HEK293 (cell line): ENCODE results near the gene POLR3A.

Experiments used
- CTCF ChIA-PET: fragments of 350-600 bp; formaldehyde crosslinking; extraction: SDS; loops from one replicate; lab custom pipeline; 2021; ENCODE audit warnings: antibody characterized with exemption; lab: Yijun Ruan, JAX
- POLR2A ChIA-PET: fragments of 300-600 bp; formaldehyde crosslinking; extraction: SDS; loops from one replicate; lab custom pipeline; 2020; ENCODE audit warnings: antibody characterized with exemption, inconsistent platforms; lab: Yijun Ruan, JAX
- H3K27ac ChIP-seq: fragments of 200-500 bp; sonication (Bioruptor generic); 2 replicates; pipeline ENCODE4 v1.5.1; 2014; ENCODE audit warnings: low read depth, low read length, control low read depth, inconsistent platforms; ENCODE audit errors: extremely low read depth
- H3K36me3 ChIP-seq, 2 experiments: fragments of 200-500 bp in 1 of 2; sonication (Bioruptor generic) in 1 of 2; 1 replicate in 1 of 2; 2 replicates in 1 of 2; pipeline ENCODE4 v1.5.1; 2014 to 2017; ENCODE audit warnings: inconsistent platforms in 2 of 2, low read length in 2 of 2; ENCODE audit not compliant: control insufficient read depth in 2 of 2, insufficient read depth in 1 of 2
- H3K4me1 ChIP-seq: fragments of 200-500 bp; sonication (Bioruptor generic); 2 replicates; pipeline ENCODE4 v1.5.1; 2014; ENCODE audit warnings: mild to moderate bottlenecking, low read length, inconsistent platforms; ENCODE audit not compliant: control insufficient read depth, insufficient read depth
- H3K4me3 ChIP-seq: 2 replicates; pipeline ENCODE4 v1.5.1; 2011; ENCODE audit warnings: low read depth, mild to moderate bottlenecking, control low read depth, low read length, moderate library complexity
- H3K9me3 ChIP-seq: fragments of 200-500 bp; sonication (Bioruptor generic); 2 replicates; pipeline ENCODE4 v1.5.1; 2014; ENCODE audit warnings: low read depth, low read length, inconsistent platforms; ENCODE audit not compliant: control insufficient read depth, insufficient read depth
- ZNF10 ChIP-seq: fragments of 450-650 bp; formaldehyde crosslinking; IDR thresholded peaks from 2 replicates; pipeline ENCODE4 v1.5.1; 2017; ENCODE audit warnings: missing biosample characterization, missing genetic modification characterization
- ZNF121 ChIP-seq: fragments of 450-650 bp; formaldehyde crosslinking; IDR thresholded peaks from 2 replicates; pipeline ENCODE4 v1.5.1; 2016; ENCODE audit warnings: missing biosample characterization, missing genetic modification characterization
- ZNF184 ChIP-seq: fragments of 450-650 bp; IDR thresholded peaks from 2 replicates; pipeline ENCODE4 v1.5.1; 2018; ENCODE audit warnings: missing biosample characterization, mild to moderate bottlenecking, missing genetic modification characterization
- ZNF223 ChIP-seq: fragments of 450-650 bp; formaldehyde crosslinking; IDR thresholded peaks from 2 replicates; pipeline ENCODE4 v1.5.1; 2016; ENCODE audit warnings: missing biosample characterization, missing genetic modification characterization
- ZNF311 ChIP-seq: fragments of 450-650 bp; formaldehyde crosslinking; IDR thresholded peaks from 2 replicates; pipeline ENCODE4 v1.5.1; 2017; ENCODE audit warnings: missing biosample characterization, missing genetic modification characterization, borderline replicate concordance
- ZNF394 ChIP-seq: fragments of 450-650 bp; formaldehyde crosslinking; IDR thresholded peaks from 2 replicates; pipeline ENCODE4 v1.5.1; 2016; ENCODE audit warnings: missing biosample characterization, missing genetic modification characterization, mild to moderate bottlenecking, moderate library complexity, borderline replicate concordance
- ZNF404 ChIP-seq: fragments of 450-650 bp; formaldehyde crosslinking; IDR thresholded peaks from 2 replicates; pipeline ENCODE4 v1.5.1; 2017; ENCODE audit warnings: missing biosample characterization, missing genetic modification characterization
- TF ChIP-seq, protein P1 (sequence below): fragments of 450-650 bp; formaldehyde crosslinking; IDR thresholded peaks from 2 replicates; pipeline ENCODE4 v1.5.1; 2016; ENCODE audit warnings: missing biosample characterization, missing genetic modification characterization
- TF ChIP-seq, protein P2 (sequence below): fragments of 450-650 bp; formaldehyde crosslinking; conservative IDR thresholded peaks from 2 replicates; pipeline ENCODE4 v1.5.1; 2016; ENCODE audit warnings: low read depth, missing biosample characterization, missing genetic modification characterization
- TF ChIP-seq, protein P3 (sequence below): fragments of 450-650 bp; formaldehyde crosslinking; IDR thresholded peaks from 2 replicates; pipeline ENCODE4 v1.5.1; 2016; ENCODE audit warnings: missing biosample characterization, missing genetic modification characterization

POLR3A gene

DNA sequence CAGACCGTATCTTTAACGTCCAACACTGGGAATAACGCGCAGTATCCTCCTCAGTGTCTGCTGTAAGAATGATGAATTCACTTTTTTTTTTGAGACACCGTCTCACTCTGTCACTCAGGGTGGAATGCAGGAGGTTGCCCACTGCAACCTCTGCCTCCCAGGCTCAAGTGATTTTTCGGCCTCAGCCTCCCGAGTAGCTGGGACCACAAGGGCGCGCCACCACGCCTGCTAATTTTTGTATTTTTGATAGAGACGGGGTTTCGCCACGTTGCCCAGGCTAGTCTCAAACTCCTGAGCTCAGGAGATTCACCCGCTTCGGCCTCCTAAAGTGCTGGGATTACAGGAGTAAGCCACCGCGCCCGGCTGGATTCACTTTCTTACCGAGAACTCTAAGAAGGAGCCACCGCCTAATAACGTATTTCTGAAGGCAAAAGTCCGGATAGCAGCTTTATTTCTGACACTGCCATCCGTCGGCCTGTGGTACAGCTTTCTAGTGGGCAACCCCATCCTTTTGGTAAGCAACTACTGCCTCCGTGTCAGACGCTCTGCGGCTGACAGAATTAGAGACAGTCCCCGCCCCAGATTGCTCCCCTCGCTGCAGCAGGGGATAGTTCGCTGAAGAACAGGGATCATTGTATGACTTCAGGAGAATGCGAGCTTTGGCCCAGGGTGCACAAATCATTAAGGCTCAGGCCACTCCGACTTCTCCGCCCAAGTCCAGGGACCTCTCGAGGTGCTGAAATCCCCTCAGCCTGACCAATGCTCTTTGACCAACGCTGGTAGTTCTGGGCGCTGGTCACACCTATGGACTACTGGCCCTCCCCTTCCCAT is 662 bp downstream of the POLR3A start (continued):
- TF ChIP-seq, protein P1, sequence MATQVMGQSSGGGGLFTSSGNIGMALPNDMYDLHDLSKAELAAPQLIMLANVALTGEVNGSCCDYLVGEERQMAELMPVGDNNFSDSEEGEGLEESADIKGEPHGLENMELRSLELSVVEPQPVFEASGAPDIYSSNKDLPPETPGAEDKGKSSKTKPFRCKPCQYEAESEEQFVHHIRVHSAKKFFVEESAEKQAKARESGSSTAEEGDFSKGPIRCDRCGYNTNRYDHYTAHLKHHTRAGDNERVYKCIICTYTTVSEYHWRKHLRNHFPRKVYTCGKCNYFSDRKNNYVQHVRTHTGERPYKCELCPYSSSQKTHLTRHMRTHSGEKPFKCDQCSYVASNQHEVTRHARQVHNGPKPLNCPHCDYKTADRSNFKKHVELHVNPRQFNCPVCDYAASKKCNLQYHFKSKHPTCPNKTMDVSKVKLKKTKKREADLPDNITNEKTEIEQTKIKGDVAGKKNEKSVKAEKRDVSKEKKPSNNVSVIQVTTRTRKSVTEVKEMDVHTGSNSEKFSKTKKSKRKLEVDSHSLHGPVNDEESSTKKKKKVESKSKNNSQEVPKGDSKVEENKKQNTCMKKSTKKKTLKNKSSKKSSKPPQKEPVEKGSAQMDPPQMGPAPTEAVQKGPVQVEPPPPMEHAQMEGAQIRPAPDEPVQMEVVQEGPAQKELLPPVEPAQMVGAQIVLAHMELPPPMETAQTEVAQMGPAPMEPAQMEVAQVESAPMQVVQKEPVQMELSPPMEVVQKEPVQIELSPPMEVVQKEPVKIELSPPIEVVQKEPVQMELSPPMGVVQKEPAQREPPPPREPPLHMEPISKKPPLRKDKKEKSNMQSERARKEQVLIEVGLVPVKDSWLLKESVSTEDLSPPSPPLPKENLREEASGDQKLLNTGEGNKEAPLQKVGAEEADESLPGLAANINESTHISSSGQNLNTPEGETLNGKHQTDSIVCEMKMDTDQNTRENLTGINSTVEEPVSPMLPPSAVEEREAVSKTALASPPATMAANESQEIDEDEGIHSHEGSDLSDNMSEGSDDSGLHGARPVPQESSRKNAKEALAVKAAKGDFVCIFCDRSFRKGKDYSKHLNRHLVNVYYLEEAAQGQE (tag by site-specific recombination) = peak; percentile 66; the same call in 1 of the 2 replicates

DNA sequence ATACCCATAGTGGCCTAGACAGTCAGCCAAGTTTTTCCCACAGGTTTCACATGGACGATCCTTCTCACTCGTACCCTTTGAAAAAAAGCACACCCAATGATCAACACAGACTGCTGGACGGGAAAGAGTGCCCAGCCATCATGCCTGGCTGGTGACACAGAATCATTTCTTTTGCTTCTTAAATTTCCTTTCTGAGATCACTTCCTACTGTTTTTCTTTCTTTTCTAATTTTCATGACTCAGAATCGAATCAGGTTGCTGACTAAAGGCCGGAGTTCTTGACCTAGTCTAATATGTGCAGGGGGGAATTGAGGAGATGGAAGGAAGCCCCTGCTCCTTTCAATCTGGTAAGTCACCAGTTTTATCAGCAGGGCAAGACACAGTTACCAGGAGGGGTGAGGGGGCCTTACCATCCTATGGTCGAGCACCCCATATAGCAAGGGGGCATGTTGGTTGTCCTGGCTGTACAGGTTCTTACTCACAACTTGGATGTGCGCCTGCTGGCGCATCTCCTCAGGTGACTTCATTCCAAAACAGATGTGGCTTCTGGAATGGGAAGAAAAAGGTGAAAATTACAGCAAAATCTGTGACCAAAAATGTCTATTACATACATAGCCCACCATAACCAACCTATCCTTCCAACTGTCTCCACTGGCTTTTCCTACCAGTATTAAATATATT is 3.5 kb downstream of the POLR3A start:
- TF ChIP-seq ZNF223 (tag by site-specific recombination) = no peak
- TF ChIP-seq, protein P2, sequence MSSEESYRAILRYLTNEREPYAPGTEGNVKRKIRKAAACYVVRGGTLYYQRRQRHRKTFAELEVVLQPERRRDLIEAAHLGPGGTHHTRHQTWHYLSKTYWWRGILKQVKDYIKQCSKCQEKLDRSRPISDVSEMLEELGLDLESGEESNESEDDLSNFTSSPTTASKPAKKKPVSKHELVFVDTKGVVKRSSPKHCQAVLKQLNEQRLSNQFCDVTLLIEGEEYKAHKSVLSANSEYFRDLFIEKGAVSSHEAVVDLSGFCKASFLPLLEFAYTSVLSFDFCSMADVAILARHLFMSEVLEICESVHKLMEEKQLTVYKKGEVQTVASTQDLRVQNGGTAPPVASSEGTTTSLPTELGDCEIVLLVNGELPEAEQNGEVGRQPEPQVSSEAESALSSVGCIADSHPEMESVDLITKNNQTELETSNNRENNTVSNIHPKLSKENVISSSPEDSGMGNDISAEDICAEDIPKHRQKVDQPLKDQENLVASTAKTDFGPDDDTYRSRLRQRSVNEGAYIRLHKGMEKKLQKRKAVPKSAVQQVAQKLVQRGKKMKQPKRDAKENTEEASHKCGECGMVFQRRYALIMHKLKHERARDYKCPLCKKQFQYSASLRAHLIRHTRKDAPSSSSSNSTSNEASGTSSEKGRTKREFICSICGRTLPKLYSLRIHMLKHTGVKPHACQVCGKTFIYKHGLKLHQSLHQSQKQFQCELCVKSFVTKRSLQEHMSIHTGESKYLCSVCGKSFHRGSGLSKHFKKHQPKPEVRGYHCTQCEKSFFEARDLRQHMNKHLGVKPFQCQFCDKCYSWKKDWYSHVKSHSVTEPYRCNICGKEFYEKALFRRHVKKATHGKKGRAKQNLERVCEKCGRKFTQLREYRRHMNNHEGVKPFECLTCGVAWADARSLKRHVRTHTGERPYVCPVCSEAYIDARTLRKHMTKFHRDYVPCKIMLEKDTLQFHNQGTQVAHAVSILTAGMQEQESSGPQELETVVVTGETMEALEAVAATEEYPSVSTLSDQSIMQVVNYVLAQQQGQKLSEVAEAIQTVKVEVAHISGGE = no peak
- TF ChIP-seq, protein P3, sequence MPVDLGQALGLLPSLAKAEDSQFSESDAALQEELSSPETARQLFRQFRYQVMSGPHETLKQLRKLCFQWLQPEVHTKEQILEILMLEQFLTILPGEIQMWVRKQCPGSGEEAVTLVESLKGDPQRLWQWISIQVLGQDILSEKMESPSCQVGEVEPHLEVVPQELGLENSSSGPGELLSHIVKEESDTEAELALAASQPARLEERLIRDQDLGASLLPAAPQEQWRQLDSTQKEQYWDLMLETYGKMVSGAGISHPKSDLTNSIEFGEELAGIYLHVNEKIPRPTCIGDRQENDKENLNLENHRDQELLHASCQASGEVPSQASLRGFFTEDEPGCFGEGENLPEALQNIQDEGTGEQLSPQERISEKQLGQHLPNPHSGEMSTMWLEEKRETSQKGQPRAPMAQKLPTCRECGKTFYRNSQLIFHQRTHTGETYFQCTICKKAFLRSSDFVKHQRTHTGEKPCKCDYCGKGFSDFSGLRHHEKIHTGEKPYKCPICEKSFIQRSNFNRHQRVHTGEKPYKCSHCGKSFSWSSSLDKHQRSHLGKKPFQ = no peak
- no peak for TF ChIP-seq ZNF404 (tag by site-specific recombination)
- no peak for TF ChIP-seq ZNF311
- TF ChIP-seq ZNF10 (tag by site-specific recombination) = no peak
- no peak for TF ChIP-seq ZNF184 (tag by site-specific recombination)
- TF ChIP-seq, all 188 proteins: peak for 0
- CTCF ChIA-PET = no interaction called here
- H3K36me3 ChIP-seq = peaks cover 41 to 68% of the 10 kb centered on the region in 2 experiments

DNA sequence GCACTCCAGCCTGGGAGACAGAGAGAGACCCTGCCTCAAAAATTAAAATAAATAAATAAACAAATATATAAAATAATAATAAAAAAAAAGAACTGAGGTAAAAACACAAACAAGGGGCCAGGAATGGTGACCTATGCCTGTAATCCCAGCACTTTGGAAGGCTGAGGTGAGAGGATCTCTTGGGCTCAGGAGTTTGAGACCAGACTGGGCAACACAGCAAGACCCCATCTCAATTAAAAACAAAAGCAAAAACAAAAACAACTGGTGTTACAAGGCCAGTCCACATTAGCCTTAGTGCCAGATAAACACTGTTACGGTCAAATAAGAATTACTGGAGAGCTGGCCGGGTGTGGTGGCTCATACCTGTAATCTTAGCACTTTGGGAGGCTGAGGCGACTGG is 5.6 kb downstream of the POLR3A start:
- Histone ChIP-seq H3K4me1 (no peaks in the 10 kb centered on the region), H3K4me3 (no peak overlapping the region), H3K36me3 (peaks cover 56 to 86% of the 10 kb centered on the region in 2 experiments), H3K27ac (no peak overlapping the region), H3K9me3 (no peaks in the 10 kb centered on the region)
- TF ChIP-seq ZNF394 (tag by site-specific recombination) = no peak
- TF ChIP-seq ZNF121 (tag by site-specific recombination) = peak; percentile 92; the same call in 1 of the 2 replicates
- CTCF ChIA-PET = no interaction called here
- POLR2A ChIA-PET = interaction anchor here (0.7 kb wide), 1 partner anchor 17 kb away, joined by 3 read pairs; no protein-coding TSS in a partner anchor

More for the DNA sequence above, 3.5 kb downstream of the POLR3A start:
- no peak overlapping the region for H3K27ac ChIP-seq
- H3K9me3 ChIP-seq = no peaks in the 10 kb centered on the region
- no peaks in the 10 kb centered on the region for H3K4me1 ChIP-seq
- no peak overlapping the region for H3K4me3 ChIP-seq
- POLR2A ChIA-PET = no interaction called here
